HG03575 (cell line): Measurements from ENCODE around the gene RRBP1.

Experiments
- ATAC-seq: cut with Tn5 transposase; IDR thresholded peaks from one replicate; pipeline ENCODE4 v1.9.1; 2021; ENCODE audit not compliant: unreplicated experiment, insufficient number of reproducible peaks, low FRiP score; ENCODE audit errors: extremely low read depth

The RRBP1 gene

DNA sequence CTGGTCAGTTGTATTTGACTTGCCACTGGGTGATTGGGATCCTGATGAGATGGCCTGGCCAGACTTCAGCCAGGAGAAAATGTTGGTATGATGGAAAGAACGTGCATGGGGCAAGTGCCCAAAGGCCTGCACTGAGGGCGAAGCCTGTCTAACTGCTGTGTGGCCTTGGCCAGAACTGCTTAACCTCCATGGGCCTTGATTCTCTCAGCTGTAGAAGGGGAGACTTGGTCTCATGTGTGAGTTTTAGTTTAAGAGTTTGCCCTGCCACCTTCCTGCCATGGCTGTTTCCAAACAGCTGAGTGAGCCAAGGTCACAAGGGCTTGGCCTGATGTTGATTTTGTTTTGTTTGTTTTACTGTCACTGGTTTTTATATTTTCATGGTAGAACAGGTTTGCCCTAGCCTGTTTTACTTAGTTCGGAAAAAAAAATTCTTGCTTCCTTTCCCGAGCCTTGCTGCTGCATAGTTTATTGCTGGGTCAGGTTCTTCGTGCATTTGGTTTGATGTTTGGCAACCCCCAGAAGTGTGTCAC, 76.8 kb downstream of the RRBP1 start:
- ATAC-seq: no peak

DNA sequence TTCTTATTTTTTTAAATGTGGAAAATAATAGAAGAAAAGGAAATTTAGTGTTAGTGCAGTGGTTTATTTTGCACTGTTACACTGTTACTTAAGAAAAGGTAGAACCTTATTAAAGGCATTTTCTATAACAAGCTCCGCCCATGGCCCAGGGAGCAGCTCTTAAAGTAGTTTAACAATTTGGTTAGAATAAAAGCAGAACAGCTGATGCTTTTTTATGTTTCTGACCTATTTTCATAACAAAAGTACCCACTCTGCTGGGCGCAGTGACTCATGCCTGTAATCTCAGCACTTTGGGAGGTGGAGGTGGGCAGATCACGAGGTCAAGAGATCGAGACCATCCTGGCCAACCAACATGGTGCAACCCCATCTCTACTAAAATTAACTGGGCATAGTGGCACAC, 79.5 kb downstream of the RRBP1 start:
- ATAC-seq: no peak

DNA sequence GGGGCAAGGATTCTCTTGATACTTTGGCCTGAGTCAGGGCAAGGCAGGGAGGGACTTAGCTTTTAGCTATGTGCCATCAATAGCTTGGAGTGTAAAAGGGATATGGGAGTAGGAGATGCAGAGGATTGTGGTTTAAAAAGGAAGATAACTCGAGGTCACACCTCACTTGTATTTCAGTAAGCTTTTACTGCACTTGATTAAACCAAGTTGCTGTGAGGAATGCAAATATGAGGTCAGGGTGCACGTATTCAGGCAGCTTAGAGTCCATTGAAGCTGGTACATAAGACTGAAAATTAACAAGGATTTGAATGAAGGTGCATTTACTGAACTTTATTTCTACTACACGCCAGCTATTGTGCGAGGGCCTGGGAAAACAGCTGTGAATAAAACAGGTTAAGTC, 80.1 kb downstream of the RRBP1 start:
- ATAC-seq: no peak

DNA sequence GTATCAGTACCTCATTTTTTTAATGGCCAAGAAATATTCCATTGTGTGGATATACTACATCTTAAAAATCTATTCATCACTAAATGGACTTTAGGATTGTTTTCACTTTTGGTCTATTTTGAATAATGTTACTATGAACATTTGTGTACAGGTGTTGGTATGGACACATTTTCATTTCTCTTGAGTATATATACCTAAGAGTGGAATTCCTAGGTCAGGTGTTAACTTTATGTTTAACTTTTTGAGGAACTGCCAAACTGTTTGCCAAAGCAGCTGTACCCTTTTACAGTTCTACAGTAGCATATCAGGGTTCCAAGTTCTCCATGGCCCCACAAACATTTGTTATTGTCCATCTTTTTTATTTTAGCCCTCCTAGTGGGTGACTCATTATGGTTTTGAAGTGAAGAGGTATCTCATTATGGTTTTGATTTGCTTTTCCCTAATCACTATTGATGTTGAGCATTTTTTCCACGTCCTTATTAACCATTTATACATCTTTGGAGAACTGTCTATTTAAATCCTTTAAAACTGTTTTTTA, 84.0 kb downstream of the RRBP1 start:
- ATAC-seq: no peak

DNA sequence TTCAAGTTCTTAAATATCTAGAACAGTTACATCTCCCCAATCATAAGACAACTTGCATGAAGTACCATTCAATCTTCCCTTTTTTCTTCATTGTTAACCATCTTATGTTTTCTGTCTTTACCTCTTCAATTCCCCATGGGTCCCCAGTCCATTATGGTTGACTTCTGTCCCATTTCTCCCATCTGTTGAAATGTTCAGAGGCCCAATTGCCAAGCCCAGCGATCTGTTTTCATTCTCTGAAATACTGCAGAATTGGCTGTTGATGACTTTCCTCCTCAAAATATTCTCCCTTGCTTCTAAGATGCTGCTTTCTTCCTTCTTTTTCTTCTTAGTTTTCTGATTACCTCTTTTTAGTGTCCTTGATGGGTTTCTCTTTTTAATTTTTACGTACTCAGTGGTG, 86.2 kb downstream of the RRBP1 start:
- no peak for ATAC-seq

DNA sequence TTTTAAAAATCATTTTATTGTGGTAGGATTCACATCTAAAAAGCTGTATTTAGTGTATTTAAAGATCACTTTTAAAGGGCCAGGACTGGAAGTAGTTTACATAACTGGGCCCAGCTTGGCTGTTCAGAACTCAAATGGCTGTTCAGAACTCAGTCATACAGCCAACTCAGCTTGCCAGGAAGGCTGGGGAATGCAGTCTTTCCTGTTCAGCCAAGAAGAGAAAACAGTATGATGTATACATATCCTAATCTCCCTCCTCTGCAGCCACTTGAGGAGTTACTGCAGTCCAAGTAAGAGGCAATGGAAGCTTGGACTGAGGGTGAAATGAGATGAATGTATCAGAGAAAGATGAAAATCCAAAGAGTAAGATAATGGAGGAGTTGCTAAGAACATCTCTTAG, 87.6 kb downstream of the RRBP1 start:
- ATAC-seq: no peak

DNA sequence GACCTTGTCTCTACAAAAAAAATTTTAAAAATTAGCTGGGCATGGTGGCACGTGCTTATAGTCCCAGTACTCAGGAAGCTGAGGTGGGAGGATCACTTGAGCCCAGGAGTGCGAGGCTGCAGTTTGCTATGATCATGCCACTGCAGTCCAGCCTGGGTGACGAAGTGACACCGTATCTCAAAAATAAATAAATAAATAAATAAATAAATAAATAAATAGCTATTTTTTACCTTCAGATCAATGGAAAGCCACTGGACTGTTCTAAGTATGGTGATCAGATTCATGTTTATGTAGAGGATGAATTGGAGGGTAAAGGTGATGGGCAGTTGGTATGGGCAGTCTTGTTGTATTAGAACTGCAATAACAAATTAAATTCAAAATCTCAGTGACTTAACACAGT, 88.1 kb downstream of the RRBP1 start:
- no peak for ATAC-seq

DNA sequence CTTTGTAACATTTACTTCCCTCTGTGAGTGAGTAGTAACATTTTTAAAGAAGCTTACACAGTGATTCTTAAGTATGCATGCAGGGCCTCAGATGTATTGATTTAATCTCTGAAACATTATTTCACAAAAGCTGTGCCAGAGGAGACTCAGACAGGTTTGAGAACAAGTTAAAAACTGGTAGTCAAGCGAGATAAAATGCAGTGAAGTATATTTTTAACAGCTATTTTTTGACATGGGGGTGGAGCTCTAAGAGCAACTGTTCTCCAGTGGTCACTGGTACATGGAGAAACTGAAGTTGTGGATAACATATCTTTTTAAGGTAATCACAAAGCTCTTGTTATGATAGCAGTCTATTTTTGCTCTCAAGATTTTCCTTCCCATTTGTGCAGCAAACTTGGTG, 91.8 kb downstream of the RRBP1 start:
- no peak for ATAC-seq

DNA sequence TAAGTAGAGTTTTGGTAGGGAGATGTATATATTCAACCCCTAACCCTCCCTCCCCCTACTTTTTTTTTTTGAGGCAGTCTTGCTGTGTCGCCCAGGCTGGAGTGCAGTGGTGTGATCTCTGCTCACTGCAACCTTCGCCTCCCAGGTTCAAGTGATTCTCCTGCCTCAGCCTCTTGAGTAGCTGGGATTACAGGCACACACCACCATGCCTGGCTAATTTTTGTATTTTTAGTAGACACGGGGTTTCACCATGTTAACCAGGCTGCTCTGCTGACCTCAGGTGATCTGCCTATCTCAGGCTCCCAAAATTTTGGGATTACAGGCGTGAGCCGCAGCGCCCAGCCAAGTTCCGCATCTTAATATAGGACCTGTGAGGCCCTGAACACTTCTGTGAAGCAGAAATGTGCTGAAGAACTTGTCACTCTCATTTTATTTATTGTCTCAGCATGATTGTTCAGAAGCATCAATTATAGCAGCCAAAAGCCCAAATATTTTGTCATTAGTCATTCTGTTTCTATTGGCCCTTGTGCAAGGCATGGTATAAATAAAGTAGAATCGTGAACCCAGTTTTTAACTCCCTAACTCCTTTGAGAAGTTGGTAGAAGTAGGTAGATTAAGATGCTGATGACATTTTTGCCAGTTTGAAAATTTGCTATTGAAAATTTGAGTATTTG, 92.7 kb downstream of the RRBP1 start:
- no peak for ATAC-seq

DNA sequence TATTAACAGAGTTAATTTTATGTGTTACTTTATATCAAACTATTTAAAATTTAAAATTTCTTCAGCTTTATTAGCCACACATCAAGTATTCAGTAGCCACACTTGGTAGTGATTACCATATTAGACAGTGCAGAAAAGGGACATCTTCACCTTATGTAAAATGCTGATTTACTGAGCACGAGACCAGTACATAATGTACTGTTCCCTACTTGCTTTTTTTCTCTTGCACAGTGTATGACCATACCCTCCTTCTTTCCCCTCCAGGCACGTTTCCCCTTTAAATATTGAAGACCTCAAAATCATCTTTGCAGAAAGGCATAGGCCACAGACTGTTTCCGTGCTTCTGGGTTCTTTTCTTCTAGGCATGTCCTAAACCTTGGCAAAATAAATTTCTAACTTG, 94.2 kb downstream of the RRBP1 start:
- ATAC-seq: no peak

DNA sequence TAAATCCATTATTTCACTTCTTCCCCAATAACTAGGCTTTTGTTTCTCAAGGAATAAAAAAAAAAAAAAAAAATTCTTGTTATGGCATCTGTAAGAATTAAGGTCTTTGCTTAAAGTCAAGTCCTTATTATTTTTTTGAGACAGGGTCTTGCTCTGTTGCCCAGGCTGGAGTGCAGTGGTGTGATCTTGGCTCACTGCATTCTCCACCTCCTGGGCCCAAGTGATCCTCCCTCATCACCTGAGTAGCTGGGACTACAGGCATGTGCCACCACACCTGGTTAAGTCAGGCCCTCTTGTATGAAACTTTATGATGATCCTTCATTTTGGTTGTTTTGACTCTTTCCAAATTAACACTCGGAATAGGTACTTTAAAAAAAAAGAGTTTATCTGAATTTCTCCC, 94.9 kb downstream of the RRBP1 start:
- ATAC-seq: no peak

DNA sequence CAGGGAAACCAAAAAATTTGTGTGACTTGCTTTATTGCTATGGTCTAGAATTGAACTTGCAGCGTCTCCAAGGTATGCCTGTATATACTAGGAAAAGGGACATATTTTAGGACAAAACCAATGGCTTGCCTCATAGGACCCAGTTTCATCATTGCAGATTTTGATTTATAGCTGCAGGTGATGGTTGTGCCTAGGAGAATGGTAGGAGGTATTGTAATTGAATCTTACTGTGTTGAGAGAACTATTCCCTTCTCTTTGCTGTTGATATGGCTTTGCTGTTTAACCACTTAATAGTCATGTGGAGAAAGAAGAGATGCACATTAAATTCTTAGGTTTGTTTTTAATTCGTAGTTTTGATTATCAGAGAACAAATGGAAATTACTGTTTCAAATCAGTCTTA, 95.8 kb downstream of the RRBP1 start:
- ATAC-seq: no peak

DNA sequence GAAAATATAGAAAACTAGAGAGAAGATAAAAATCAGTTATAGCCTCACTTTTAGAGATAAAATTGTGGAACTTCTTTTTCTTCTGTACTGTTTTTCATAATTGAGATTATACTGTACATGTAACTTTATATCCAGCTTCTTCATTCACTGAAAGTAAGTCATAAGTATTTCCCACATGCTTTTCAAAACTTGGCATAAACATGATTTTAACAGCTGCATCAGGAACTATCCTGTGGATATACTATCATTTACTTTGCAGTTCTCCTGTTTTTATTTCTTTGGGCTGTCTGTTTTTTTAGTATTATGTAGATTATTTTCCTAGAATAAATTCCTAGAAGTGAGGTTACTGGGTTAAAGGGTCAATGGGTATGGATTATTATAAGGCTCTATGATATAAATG, 97.4 kb downstream of the RRBP1 start:
- no peak for ATAC-seq

DNA sequence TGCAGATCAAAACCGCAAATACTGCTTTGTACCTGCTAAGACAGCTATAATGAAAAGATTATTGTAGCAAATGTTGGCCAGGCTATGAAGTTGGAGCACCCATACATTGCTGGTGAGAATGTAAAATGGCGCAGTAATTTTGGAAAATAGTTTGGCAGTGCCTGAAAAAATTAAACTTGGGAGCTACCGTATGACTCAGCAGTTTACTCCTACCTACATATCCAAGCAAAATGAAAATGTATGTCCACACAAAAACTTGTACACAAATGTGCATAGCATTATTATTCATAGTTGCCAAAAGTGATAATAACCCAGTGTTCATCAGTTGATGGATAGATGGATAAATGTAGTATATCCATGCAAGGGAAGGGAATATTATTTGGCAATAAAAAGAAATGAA, 98.9 kb downstream of the RRBP1 start:
- ATAC-seq: no peak

DNA sequence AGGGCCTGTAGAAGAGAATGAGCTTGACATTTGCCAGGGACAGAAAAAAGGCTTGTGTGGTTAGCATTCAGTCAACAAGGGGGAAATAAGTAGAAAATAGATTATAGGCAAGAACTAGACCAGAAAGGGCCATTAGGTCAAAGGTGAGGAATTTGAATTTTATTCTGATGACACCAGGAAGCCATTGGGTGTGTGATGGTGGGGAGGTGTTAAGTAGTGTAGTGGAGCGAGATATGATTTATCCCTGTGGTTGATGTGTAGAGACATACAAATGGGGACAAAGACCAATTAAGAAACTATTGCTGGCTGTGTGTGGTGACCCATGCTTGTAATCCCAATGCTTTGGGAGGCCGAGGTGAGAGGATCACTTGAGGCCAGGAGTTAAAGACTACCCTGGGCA, 101.1 kb downstream of the RRBP1 start:
- ATAC-seq: no peak

DNA sequence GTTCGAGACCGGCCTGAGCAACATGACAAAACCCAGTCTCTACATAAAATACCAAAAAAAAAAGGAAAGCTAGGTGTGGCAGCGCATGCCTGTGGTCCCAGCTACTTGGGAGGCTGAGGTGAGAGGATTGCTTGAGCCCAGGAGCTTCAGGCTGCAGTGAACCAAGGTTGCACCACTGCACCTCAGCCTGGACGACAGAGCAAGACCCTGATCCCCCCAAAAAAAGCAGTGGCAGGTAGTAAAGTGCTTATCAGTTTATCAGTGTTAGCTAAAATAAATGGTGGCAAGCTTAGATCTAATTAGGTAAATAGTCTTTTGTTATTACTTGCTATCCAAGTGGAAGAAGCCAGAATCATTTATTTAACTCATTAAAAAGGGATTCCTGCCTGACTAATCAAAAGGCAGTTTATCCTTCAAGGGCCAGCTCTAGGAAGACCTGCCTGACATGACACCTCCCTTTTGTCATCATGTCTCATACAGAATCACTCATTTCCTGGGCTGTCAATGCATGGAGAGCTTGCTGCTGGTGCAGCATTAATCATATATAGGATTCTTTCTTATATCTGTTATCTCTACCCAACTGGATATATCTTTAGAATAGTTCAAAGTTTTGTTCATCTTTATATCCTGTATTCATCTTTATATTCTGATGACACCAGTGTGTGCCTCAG, 102.5 kb downstream of the RRBP1 start:
- ATAC-seq: no peak

DNA sequence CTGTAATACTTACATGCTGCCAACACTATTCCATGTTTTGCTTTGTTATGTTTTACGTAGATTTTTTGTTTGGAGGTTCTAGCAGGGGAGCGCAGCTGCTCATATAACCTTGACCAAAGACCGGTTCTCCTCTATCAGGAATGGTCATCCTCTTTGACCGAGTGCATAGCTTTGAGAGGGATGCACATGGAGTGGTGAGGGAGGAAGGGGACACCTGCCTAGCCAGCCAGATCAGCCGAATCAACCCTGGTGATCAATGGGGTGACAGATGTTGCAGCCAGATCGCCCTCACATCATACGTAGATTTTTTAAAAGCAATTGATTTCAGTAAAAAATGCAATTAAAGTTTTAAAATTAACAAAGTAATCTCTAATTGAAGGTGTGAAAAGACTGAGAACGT, 105.8 kb downstream of the RRBP1 start:
- ATAC-seq: no peak

DNA sequence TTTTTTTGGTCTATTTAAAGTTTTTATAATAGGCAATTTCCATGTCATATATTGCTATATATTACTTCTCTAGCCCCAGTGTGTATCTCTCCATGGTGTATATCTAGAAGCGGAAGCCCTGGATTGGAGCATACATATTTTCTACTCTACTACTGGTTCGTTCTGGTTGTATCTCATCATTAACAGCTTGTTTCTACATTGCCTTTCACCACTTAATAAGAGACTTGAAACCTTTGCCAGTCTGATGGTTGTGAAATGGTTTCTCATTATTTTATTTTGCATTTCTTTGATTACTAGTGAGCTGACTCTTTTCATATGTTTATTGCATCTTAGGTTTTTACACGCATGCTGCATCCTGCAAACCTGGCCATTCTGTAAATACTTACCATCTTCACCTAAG, 108.6 kb downstream of the RRBP1 start:
- no peak for ATAC-seq

DNA sequence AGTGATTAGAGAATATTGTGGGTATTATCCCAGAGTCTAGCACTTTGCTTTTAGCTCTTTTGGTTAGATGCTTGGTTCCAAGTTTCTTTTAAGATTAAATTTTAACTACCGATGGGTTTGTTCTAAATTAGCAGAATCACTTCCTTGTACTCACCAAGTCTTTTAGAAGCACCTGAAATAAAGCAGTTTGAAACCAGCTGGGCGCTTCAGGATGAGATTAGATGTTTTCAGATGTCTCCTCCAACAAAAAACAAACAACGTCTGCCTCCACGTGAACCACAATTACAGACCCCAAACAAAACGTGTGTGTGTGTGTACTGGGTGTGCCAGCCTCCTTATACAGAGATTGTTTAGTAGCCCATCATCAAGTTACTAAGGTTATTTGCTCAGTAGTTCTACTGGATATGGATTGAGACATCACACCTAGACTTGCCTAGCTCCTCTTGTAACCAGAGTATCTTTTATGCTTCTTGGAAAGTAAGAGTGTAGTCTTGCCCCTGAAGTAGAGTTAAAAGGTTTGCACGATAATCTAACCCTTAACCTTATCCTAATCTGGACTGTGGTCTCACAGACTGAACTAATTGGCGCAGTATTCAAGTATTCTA, 109.9 kb downstream of the RRBP1 start:
- ATAC-seq: no peak

DNA sequence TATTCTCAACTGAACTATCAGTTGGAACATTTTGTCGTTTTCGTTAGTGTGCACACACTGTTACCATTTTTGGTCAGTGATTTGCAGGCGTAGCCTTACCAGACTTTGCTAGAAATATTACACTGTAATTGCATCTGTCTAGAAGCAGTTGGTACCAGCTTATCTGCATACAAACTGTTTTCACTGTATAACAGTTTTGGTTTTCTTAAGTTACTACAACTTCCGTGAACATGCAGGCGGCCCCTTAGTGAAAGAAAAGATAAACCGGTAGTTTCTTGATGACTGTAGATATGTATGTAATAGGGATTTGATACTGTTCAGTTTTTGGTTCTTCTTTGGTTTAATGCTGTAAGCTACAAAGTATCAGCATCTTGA, 110.9 kb downstream of the RRBP1 start:
- ATAC-seq: no peak
